Measurements from ENCODE around the gene TRIM6.

DNA sequence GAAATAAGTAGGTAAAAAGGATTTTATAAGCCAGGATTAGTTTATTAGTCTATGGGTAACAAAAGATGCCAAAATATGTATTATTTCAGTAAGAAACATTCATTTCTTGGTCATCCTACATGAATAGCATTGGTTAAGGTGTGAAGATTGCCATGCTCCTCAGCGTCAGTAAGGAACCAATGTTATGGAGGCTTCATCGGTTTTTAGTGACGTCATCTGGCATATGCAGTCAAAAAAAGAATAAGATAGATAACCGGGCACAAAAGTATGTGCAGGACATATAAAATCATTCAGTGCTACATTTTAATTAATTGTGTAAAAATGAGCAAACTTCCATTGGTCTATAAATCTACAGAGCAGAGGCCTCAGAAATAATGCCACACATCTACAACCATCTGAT lies 59.0 kb downstream of the TRIM6 start:
- TF ChIP-seq, protein P1, sequence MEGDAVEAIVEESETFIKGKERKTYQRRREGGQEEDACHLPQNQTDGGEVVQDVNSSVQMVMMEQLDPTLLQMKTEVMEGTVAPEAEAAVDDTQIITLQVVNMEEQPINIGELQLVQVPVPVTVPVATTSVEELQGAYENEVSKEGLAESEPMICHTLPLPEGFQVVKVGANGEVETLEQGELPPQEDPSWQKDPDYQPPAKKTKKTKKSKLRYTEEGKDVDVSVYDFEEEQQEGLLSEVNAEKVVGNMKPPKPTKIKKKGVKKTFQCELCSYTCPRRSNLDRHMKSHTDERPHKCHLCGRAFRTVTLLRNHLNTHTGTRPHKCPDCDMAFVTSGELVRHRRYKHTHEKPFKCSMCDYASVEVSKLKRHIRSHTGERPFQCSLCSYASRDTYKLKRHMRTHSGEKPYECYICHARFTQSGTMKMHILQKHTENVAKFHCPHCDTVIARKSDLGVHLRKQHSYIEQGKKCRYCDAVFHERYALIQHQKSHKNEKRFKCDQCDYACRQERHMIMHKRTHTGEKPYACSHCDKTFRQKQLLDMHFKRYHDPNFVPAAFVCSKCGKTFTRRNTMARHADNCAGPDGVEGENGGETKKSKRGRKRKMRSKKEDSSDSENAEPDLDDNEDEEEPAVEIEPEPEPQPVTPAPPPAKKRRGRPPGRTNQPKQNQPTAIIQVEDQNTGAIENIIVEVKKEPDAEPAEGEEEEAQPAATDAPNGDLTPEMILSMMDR (IDR thresholded peaks at IDR 0.05; ENCODE audit: insufficient read depth, low read depth, low read length) = no peak
- no peak for TF ChIP-seq EZH2 (IDR thresholded peaks at IDR 0.05; ENCODE audit: insufficient read depth, low read length)
